Peyer's patch (tissue), 4 donors: Measurements from ENCODE around the gene BEND5.

Source experiments
- CTCF ChIP-seq, 6 experiments: fragments of 450-650 bp in 4 of 6; fragments of 200-600 bp in 2 of 6; sonication (generic) in 1 of 6; IDR thresholded peaks; one replicate each; pipeline ENCODE4 v1.5.1; 2017 to 2019; ENCODE audit warnings: antibody characterized with exemption in 6 of 6, mild to moderate bottlenecking in 3 of 6, moderate library complexity in 1 of 6
- POLR2A ChIP-seq, 2 donors: fragments of 450-650 bp; IDR thresholded peaks; one replicate each; pipeline ENCODE4 v1.5.1; 2017; ENCODE audit warnings: antibody characterized with exemption in 2 of 2, mild to moderate bottlenecking in 2 of 2, moderate library complexity in 2 of 2

- TF ChIP-seq CTCF (IDR thresholded peaks at IDR 0.05): no peak
- TF ChIP-seq POLR2A (IDR thresholded peaks at IDR 0.05): no peak
Measured at GRCh38 chr1:48735796-48736195, 40.9 kb downstream of the BEND5 start.
